Muscle of leg (tissue), 11 donors: Measurements from ENCODE around the gene SMAD4. TPM values are rescaled to one million over a fixed set of nuclear protein-coding genes. Genes with fewer than 3 reads are reported as not detected.
"Not testable (repeated sequence)": the region's sequence is repeated elsewhere in the genome, so short reads cannot be mapped to it uniquely, and the experiment has no call there.

Source experiments
- DNase-seq: peaks from one replicate; pipeline ENCODE4 v3.0.0; 2013
- H3K27ac ChIP-seq: one replicate; pipeline ENCODE4 v1.5.1; 2013; ENCODE audit warnings: mild to moderate bottlenecking, low read length, control low read depth
- H3K27me3 ChIP-seq: one replicate; pipeline ENCODE4 v1.6.1; 2013; ENCODE audit warnings: low read length; ENCODE audit not compliant: control insufficient read depth, insufficient read depth
- H3K36me3 ChIP-seq: one replicate; pipeline ENCODE4 v1.6.1; 2013; ENCODE audit warnings: low read length; ENCODE audit not compliant: control insufficient read depth, insufficient read depth
- H3K4me1 ChIP-seq: one replicate; pipeline ENCODE4 v1.6.1; 2013; ENCODE audit warnings: low read length; ENCODE audit not compliant: control insufficient read depth, insufficient read depth
- H3K4me3 ChIP-seq: one replicate; pipeline ENCODE4 v1.5.1; 2013; ENCODE audit warnings: low read length, control low read depth
- H3K9me3 ChIP-seq: replicated peaks from 2 replicates; pipeline ENCODE4 v1.6.1; 2013; ENCODE audit warnings: low read depth, low read length; ENCODE audit not compliant: control insufficient read depth
- WGBS: methylation state at CpG from one replicate; pipeline ENCODE4 v1.1.5; 2013; ENCODE audit warnings: missing lambda C conversion rate; ENCODE audit not compliant: insufficient coverage; 5-methylcytosine and 5-hydroxymethylcytosine counted together
- polyA plus RNA-seq, 8 donors: library from polyadenylated mRNA; unstranded; fragments of 120-200 nt; gene quantifications; one replicate each; pipeline versions ENCODE4 v1.2.1 to v1.2.3, GENCODE V29; 2013; ENCODE audit warnings: inconsistent platforms in 1 of 8, low replicate concordance in 1 of 8; ENCODE audit not compliant: insufficient read length in 8 of 8, insufficient read depth in 1 of 8
- total RNA-seq: library from RNA; stranded (reverse); fragments of 120-200 nt; gene quantifications from one replicate; pipeline ENCODE4 v1.2.4, GENCODE V29; 2013

Gene SMAD4
- total and polyA plus RNA-seq, 9 donors, result 67.8 to 102 (median 78.6) TPM

DNA sequence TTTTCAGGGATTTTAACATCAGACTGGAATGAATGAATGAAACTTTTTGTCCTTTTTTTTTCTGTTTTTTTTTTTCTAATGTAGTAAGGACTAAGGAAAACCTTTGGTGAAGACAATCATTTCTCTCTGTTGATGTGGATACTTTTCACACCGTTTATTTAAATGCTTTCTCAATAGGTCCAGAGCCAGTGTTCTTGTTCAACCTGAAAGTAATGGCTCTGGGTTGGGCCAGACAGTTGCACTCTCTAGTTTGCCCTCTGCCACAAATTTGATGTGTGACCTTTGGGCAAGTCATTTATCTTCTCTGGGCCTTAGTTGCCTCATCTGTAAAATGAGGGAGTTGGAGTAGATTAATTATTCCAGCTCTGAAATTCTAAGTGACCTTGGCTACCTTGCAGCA lies 53.4 kb downstream of the SMAD4 start:
- WGBS, result no CpG with 5 or more reads among the region's 1 CpG

DNA sequence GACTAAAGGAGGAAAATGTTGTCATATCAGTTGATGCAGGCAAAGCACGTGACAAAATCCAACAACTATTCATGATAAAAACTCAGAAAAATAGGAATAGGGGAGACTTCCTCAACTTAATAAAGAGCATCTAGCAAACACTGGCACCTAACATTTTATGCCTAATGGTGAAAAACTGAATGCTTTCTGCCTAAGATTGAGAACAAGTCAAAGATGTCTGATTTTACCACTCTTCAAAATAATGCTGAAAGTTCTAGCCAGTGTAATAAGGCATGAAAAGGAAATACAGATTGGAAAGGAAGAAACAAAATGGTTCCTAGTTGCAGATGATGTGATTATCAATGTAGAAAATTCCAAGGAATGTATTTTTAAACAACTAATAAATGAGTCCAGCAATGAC lies 58.4 kb downstream of the SMAD4 start:
- no CpG with 5 or more reads among the region's 1 CpG for WGBS
- Histone ChIP-seq H3K27ac (no peak overlapping the region), H3K9me3 (peaks cover 2% of the 10 kb centered on the region), H3K36me3 (peaks cover 11% of the 10 kb centered on the region), H3K4me1 (no peaks in the 10 kb centered on the region), H3K4me3 (no peak overlapping the region), H3K27me3 (no peaks in the 10 kb centered on the region)
- no peak for DNase-seq

More for the DNA sequence above, 53.4 kb downstream of the SMAD4 start:
- Histone ChIP-seq H3K27ac (no peak overlapping the region), H3K27me3 (no peaks in the 10 kb centered on the region), H3K9me3 (peaks cover 2% of the 10 kb centered on the region), H3K4me3 (no peak overlapping the region), H3K36me3 (peaks cover 21% of the 10 kb centered on the region), H3K4me1 (no peaks in the 10 kb centered on the region)
- no peak for DNase-seq

DNA sequence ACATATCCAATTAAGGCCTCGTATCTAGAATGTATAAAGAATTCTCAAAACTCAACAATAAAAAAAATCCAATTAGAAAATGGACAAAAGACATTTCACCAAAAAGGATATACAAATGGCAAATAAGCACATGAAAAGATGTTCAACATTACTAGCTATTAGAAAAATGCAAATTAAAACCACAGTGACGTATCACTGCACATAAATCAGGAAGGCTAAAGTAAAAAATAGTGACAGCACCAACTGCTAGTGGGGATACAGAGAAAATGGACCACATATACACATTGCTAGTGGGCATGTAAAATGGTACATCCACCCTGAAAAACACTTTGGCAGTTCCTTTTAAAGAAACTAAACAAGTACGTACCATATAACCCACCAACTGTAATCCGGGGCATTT lies 59.7 kb downstream of the SMAD4 start:
- WGBS, result no CpG with 5 or more reads among the region's 4 CpGs
- Histone ChIP-seq H3K4me1 (no peaks in the 10 kb centered on the region), H3K27me3 (no peaks in the 10 kb centered on the region), H3K27ac (no peak overlapping the region), H3K9me3 (peaks cover 2% of the 10 kb centered on the region), H3K36me3 (peaks cover 7% of the 10 kb centered on the region), H3K4me3 (no peak overlapping the region)
- DNase-seq, result no peak

DNA sequence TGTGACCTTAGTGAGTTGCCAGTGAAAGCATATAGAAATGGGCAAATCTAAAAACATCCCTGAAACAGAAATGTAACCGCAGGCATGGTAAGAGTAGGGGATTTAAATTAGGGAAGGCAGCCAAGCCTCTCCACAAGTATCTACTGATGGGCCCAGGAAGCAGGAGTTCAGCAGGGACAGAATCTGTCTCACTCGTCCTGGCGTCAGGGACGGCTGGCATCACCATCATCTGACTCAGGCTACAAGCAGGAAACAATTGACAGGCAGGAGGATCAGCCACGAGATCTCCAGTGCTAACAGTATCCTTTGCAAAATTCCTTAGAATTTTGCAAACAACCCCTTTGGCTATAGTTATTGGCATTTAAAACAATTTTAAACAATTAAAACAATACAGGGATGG lies 61.3 kb downstream of the SMAD4 start:
- DNase-seq, result no peak
- H3K9me3 ChIP-seq, result peaks cover 2% of the 10 kb centered on the region
- no peak overlapping the region for H3K27ac ChIP-seq
- H3K36me3 ChIP-seq, result no peaks in the 10 kb centered on the region
- H3K4me1 ChIP-seq, result no peaks in the 10 kb centered on the region
- no peaks in the 10 kb centered on the region for H3K27me3 ChIP-seq
- no CpG with 5 or more reads among the region's 5 CpGs for WGBS
- H3K4me3 ChIP-seq, result no peak overlapping the region

DNA sequence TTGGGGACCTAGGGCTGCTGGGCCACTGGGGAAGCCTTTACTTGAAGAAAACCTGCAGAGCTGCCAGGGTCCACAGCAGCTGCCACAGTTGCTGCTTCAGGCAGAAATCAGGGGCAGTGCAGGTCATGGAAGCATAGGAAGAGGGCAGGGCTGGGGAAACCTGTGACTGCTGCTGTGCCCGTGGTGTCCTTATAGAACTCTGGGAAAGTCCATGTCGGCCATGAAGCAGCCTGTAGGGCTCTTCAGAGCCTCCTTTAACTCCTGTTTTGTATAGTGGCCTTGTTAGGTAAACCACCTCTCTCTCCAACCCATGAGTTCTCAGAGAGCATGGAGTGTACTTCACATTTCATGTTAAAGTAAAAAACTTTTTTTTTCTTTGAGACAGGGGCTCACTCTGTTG lies 62.1 kb downstream of the SMAD4 start:
- peaks cover 2% of the 10 kb centered on the region for H3K9me3 ChIP-seq
- H3K4me1 ChIP-seq, result no peaks in the 10 kb centered on the region
- no peak for DNase-seq
- no peak overlapping the region for H3K4me3 ChIP-seq
- no peaks in the 10 kb centered on the region for H3K27me3 ChIP-seq
- WGBS, result no CpG with 5 or more reads among the region's 2 CpGs
- H3K27ac ChIP-seq, result no peak overlapping the region
- no peaks in the 10 kb centered on the region for H3K36me3 ChIP-seq

DNA sequence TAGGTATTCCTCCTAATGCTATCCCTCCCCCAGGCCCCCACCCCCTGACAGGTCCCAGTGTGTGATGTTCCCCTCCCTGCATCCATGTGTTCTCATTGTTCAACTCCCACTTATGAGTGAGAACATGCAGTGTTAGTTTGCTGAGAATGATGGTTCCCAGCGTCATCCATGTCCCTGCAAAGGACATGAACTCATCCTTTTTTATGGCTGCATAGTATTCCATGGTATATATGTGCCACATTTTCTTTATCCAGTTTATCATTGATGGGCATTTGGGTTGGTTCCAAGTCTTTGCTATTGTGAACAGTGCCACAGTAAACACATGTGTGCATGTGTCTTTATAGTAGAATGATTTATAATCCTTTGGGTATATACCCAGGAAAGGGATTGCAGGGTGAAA lies 63.0 kb downstream of the SMAD4 start:
- H3K4me3 ChIP-seq, H3K36me3 ChIP-seq, H3K9me3 ChIP-seq, H3K27ac ChIP-seq, DNase-seq, H3K4me1 ChIP-seq, H3K27me3 ChIP-seq: not testable (repeated sequence)
- no CpG with 5 or more reads among the region's 1 CpG for WGBS

DNA sequence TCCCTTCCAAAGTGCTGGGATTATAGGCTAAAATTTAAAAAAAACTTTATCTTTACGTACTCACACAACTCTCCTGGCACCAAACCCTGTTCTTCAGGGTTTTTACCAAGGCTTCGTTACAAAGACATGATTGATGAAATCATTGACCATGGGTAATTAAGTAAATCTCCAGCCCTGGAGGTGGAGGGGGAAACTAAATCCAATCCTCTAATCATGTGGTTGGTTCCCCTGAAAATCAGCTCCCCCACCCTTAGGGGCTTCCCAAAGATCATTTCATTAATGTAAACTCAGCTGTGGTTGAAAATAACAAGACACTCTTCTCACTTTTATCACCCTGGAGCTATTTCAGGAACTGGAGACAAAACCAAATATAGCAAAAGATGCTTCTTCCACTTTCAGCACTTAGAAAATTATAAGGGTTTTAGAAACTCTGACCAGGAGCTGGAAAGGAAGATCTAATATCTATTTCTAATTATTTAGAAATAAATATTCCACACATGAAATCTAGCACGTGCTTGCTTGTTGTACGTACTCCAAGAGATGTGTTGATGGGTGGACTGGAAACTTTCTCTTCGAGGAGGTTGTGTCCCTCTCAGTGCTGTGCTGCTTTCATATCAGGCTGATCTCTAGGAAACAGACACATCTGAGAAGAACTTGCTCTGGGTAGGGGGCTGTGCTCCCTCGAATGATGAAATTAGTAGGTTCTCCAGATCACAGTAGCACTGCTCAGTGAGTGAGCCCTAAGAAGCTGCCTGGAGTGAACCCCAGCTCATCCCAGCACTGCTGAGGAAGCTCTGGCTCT lies 67.2 kb downstream of the SMAD4 start:
- Histone ChIP-seq H3K27ac (no peak overlapping the region), H3K36me3 (no peaks in the 10 kb centered on the region), H3K9me3 (no peaks in the 10 kb centered on the region), H3K4me3 (no peak overlapping the region), H3K27me3 (no peaks in the 10 kb centered on the region), H3K4me1 (no peaks in the 10 kb centered on the region)
- WGBS, result 89% methylated on average over 4 of the region's 6 CpGs
- DNase-seq, result no peak

DNA sequence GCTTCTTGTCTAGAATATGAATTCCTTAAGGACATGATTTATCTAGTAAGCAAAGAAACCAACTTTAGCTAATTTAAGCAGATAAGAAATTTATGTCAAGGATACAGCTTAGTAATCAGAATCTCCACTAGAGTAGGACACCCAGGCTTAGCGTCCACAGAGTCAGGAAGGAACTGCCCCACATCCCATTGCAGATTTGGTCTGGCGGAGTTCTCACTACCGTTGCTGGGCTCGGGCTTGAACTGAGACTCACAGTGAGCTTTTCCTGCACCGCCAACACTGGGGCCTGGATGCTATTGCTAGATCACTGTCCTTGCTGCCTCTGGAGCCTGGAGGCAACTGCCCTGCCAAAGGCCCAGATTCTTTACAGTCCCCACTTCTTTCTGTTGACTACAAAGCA lies 68.1 kb downstream of the SMAD4 start:
- WGBS, result 72% methylated on average over 4 of the region's 5 CpGs

DNA sequence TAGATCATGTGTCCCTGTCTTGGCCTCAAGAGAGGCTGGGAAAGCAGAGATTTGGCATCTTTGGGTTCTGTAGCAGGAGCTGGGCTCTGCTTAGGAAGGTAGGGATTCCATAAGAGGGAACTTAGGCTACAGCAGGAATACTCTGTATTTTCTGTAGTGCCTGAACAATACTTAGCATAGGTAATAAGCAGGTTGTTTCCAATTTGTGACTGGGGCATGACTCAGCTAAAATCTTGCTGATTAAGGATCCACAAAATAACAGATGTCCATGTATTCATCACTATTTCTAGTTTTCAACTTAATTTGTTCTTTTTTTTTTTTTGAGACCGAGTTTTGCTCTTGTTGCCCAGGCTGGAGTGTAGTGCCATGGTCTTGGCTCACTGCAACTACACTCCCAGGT lies 68.5 kb downstream of the SMAD4 start:
- Histone ChIP-seq H3K36me3 (no peaks in the 10 kb centered on the region), H3K27me3 (no peaks in the 10 kb centered on the region), H3K4me1 (no peaks in the 10 kb centered on the region), H3K9me3 (no peaks in the 10 kb centered on the region), H3K27ac (no peak overlapping the region), H3K4me3 (no peak overlapping the region)
- WGBS, result no CpG with 5 or more reads among the region's 1 CpG
- no peak for DNase-seq

More for the DNA sequence above, 68.1 kb downstream of the SMAD4 start:
- Histone ChIP-seq H3K27me3 (no peaks in the 10 kb centered on the region), H3K4me1 (no peaks in the 10 kb centered on the region), H3K9me3 (no peaks in the 10 kb centered on the region), H3K4me3 (no peak overlapping the region), H3K36me3 (no peaks in the 10 kb centered on the region), H3K27ac (no peak overlapping the region)
- no peak for DNase-seq

DNA sequence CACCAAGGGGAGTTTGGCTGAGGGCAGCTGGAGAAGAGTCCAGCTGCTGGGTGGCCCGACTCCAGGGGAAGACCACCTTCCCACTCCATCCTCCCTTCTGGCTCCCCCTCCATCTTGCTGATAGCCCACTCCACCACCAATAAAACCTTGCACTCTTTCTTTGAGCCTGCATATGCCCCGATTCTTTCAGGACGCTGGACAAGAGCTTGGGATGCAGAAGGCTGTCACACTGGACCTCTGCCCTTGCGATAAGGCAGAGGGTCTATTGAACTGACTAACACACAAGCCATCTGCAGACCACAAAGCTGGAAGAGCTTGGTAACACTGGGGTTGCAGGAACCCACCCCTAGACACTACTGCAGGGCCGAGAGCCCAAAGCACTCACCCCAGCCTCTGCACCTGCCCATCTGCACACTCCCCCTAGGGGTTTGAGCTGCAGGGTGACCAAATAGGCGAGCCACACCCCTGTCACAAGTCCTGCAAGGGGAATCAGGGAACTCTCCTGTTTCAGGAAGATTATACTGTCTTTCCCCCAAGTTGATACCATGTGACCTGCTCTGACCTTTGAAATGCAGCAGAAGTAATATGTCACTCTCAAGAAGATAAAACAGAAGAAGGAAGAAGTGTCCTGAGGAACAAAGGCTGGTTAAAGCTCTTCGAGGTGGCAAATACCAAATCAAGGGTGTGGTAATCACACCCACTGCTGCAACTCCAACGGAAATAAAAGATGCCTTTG lies 70.5 kb downstream of the SMAD4 start:
- no peaks in the 10 kb centered on the region for H3K36me3 ChIP-seq
- H3K27ac ChIP-seq, result no peak overlapping the region
- 80% methylated on average over 4 of the region's 8 CpGs for WGBS
- H3K4me1 ChIP-seq, result no peaks in the 10 kb centered on the region
- H3K4me3 ChIP-seq, result no peak overlapping the region
- H3K27me3 ChIP-seq, result no peaks in the 10 kb centered on the region
- no peak for DNase-seq
- no peaks in the 10 kb centered on the region for H3K9me3 ChIP-seq
